B cell (primary cell): ENCODE results near the gene TCF12.

Experiments used
- EZH2 ChIP-seq: IDR thresholded peaks from 2 replicates; pipeline ENCODE4 v1.6.1; 2012; ENCODE audit warnings: borderline replicate concordance, low read depth, mild to moderate bottlenecking, moderate library complexity, low read length; ENCODE audit not compliant: insufficient read depth, poor library complexity, severe bottlenecking
- TF ChIP-seq, protein P1 (sequence below): fragments of 200-600 bp; IDR thresholded peaks from one replicate; pipeline ENCODE4 v1.8.0; 2022; ENCODE audit warnings: antibody characterized with exemption, mild to moderate bottlenecking

DNA sequence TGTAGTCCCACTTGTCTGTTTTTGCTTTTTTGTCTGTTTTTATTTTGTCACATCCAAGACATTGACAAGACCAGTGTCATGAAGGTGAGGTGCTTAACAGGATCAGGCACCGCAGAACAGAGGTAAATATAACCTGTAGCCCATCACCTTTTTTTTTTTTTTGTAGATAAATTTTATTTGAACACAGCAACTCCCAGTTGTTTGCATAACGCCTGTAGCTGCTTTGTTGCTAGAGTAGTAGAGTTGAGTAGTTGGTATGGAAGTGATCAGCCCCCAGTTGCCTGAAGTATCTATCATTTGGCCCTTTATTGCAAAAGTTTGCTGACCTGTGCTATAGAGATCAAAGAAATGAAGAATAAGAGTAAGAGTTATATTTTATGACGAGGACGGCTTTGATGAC lies 135.0 kb downstream of the TCF12 start:
- TF ChIP-seq, protein P1, sequence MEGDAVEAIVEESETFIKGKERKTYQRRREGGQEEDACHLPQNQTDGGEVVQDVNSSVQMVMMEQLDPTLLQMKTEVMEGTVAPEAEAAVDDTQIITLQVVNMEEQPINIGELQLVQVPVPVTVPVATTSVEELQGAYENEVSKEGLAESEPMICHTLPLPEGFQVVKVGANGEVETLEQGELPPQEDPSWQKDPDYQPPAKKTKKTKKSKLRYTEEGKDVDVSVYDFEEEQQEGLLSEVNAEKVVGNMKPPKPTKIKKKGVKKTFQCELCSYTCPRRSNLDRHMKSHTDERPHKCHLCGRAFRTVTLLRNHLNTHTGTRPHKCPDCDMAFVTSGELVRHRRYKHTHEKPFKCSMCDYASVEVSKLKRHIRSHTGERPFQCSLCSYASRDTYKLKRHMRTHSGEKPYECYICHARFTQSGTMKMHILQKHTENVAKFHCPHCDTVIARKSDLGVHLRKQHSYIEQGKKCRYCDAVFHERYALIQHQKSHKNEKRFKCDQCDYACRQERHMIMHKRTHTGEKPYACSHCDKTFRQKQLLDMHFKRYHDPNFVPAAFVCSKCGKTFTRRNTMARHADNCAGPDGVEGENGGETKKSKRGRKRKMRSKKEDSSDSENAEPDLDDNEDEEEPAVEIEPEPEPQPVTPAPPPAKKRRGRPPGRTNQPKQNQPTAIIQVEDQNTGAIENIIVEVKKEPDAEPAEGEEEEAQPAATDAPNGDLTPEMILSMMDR = no peak
- TF ChIP-seq EZH2 = no peak
